SK-N-SH (cell line): ENCODE measurements around the gene SYNE3. TPM values are rescaled to one million over a fixed set of nuclear protein-coding genes. Genes with fewer than 3 reads are reported as not detected.

ENCODE experiments used
- CTCF ChIA-PET: fragments of 300-600, 350-600 bp; formaldehyde crosslinking; extraction: SDS; loops from one replicate; lab custom pipeline; 2021; lab: Yijun Ruan, JAX
- POLR2A ChIA-PET: fragments of 350-600 bp; sonication (Branson Sonifier 250); formaldehyde crosslinking; extraction: SDS; loops from one replicate; lab custom pipeline; 2020; ENCODE audit warnings: antibody characterized with exemption, inconsistent platforms; lab: Yijun Ruan, JAX
- DNase-seq: peaks from one replicate; pipeline ENCODE4 v3.0.0; 2012
- H2AFZ ChIP-seq: fragments of 200-600 bp; sonication (generic); 2 replicates; pipeline ENCODE4 v1.8.1; 2016; ENCODE audit warnings: antibody characterized with exemption, mild to moderate bottlenecking, low read depth
- H3F3A ChIP-seq: fragments of 200-600 bp; sonication (generic); replicated peaks from 2 replicates; pipeline ENCODE3; 2016; ENCODE audit warnings: antibody characterized with exemption, mild to moderate bottlenecking; ENCODE audit not compliant: insufficient read depth
- H3K27ac ChIP-seq, 2 experiments: fragments of 200-500 bp in 1 of 2; fragments of 200-600 bp in 1 of 2; sonication (Bioruptor generic) in 1 of 2; sonication (generic), shearing (Covaris generic) in 1 of 2; 2 replicates each; pipeline versions ENCODE4 v1.5.1 to v1.6.1; 2014 to 2016; ENCODE audit warnings: low read depth in 2 of 2, inconsistent platforms in 1 of 2, low read length in 1 of 2, mild to moderate bottlenecking in 1 of 2, mixed read lengths in 1 of 2
- H3K27me3 ChIP-seq: fragments of 200-600 bp; sonication (generic), shearing (Covaris generic); 2 replicates; pipeline ENCODE4 v1.6.1; 2016; ENCODE audit warnings: mixed run types; ENCODE audit not compliant: insufficient read depth
- H3K36me3 ChIP-seq, 2 experiments: fragments of 200-500 bp in 1 of 2; fragments of 200-600 bp in 1 of 2; sonication (Bioruptor generic) in 1 of 2; sonication (generic) in 1 of 2; replicated peaks in 1 of 2; 2 replicates each; pipeline versions ENCODE3 to v1.5.1; 2014 to 2016; ENCODE audit warnings: low read length in 1 of 2, mild to moderate bottlenecking in 1 of 2; ENCODE audit not compliant: insufficient read depth in 2 of 2, control insufficient read depth in 1 of 2
- H3K4me1 ChIP-seq, 2 experiments: fragments of 200-500 bp in 1 of 2; fragments of 200-600 bp in 1 of 2; sonication (Bioruptor generic) in 1 of 2; sonication (generic), shearing (Covaris generic) in 1 of 2; 2 replicates each; pipeline versions ENCODE4 v1.5.1 to v1.6.1; 2014 to 2016; ENCODE audit warnings: low read depth in 1 of 2, low read length in 1 of 2, mixed run types in 1 of 2; ENCODE audit not compliant: insufficient read depth in 2 of 2, control insufficient read depth in 1 of 2
- H3K4me2 ChIP-seq: fragments of 200-600 bp; sonication (generic), shearing (Covaris generic); 2 replicates; pipeline ENCODE4 v1.6.1; 2017; ENCODE audit warnings: mixed run types
- H3K4me3 ChIP-seq, 2 experiments: fragments of 200-500 bp in 1 of 2; fragments of 200-600 bp in 1 of 2; sonication (Bioruptor generic) in 1 of 2; sonication (generic), shearing (Covaris generic) in 1 of 2; 2 replicates each; pipeline versions ENCODE4 v1.5.1 to v1.8.1; 2014 to 2016; ENCODE audit warnings: low read depth in 2 of 2, inconsistent platforms in 1 of 2, low read length in 1 of 2, mild to moderate bottlenecking in 1 of 2, mixed read lengths in 1 of 2, moderate library complexity in 1 of 2
- H3K79me2 ChIP-seq: fragments of 200-600 bp; sonication (generic); 2 replicates; pipeline ENCODE4 v1.8.1; 2017; ENCODE audit warnings: mild to moderate bottlenecking; ENCODE audit not compliant: insufficient read depth
- H3K9ac ChIP-seq: fragments of 200-600 bp; sonication (generic); 2 replicates; pipeline ENCODE4 v1.6.1; 2017; ENCODE audit warnings: mixed run types
- H3K9me2 ChIP-seq: fragments of 200-600 bp; sonication (generic); 2 replicates; pipeline ENCODE4 v1.6.1; 2017; ENCODE audit warnings: mixed run types
- H3K9me3 ChIP-seq: fragments of 200-600 bp; sonication (generic); 2 replicates; pipeline ENCODE4 v1.6.1; 2017; ENCODE audit warnings: mixed run types, mild to moderate bottlenecking, moderate library complexity
- H4K20me1 ChIP-seq: fragments of 200-600 bp; sonication (generic); 2 replicates; pipeline ENCODE4 v1.6.1; 2017; ENCODE audit warnings: mild to moderate bottlenecking, mixed run types; ENCODE audit not compliant: insufficient read depth
- ELF1 ChIP-seq: IDR thresholded peaks from 2 replicates; pipeline ENCODE4 v1.4.0; 2012
- EZH2phosphoT487 ChIP-seq: fragments of 200-600 bp; sonication (generic); IDR thresholded peaks from 2 replicates; pipeline ENCODE4 v1.6.1; 2017; ENCODE audit warnings: low read depth, mixed run types, mild to moderate bottlenecking, antibody characterized with exemption, moderate library complexity, borderline replicate concordance
- FOXJ3 ChIP-seq: sonication (generic); formaldehyde crosslinking; IDR thresholded peaks from 2 replicates; pipeline ENCODE4 v1.5.1; 2020; ENCODE audit warnings: mild to moderate bottlenecking, missing genetic modification reagents
- JUND ChIP-seq: IDR thresholded peaks from 2 replicates; pipeline ENCODE4 v1.4.0; 2012
- SMC3 ChIP-seq: IDR thresholded peaks from 2 replicates; pipeline ENCODE4 v1.6.1; 2012; ENCODE audit warnings: low read depth, low read length, improper control_type of control experiment
- TAF1 ChIP-seq: IDR thresholded peaks from 2 replicates; pipeline ENCODE4 v1.6.1; 2012; ENCODE audit warnings: low read depth, mild to moderate bottlenecking, low read length, moderate library complexity, borderline replicate concordance
- TEAD4 ChIP-seq: IDR thresholded peaks from 2 replicates; pipeline ENCODE4 v1.4.0; 2012; ENCODE audit warnings: mild to moderate bottlenecking, borderline replicate concordance; ENCODE audit not compliant: insufficient read depth
- WGBS: methylation state at CpG from one replicate; pipeline ENCODE4 v1.1.6; 2017; ENCODE audit warnings: low lambda C conversion rate; 5-methylcytosine and 5-hydroxymethylcytosine counted together
- polyA plus RNA-seq, 3 experiments: library from polyadenylated mRNA; depleted of rRNA; stranded (reverse); fragments of >200 nt; gene quantifications; 2 replicates each; pipeline ENCODE4 v1.2.3, GENCODE V29; 2012
- TF ChIP-seq, protein P1 (sequence below): fragments of 200-600 bp; sonication (generic); IDR thresholded peaks from 2 replicates; pipeline ENCODE4 v1.6.1; 2017; ENCODE audit warnings: antibody characterized with exemption, mild to moderate bottlenecking, moderate library complexity
- TF ChIP-seq, protein P2 (sequence below): IDR thresholded peaks from 2 replicates; pipeline ENCODE4; 2012

The SYNE3 gene
- polyA plus RNA-seq, 1 of the 3 experiments (the other 2 are of a cell fraction) = 2.0 TPM

DNA sequence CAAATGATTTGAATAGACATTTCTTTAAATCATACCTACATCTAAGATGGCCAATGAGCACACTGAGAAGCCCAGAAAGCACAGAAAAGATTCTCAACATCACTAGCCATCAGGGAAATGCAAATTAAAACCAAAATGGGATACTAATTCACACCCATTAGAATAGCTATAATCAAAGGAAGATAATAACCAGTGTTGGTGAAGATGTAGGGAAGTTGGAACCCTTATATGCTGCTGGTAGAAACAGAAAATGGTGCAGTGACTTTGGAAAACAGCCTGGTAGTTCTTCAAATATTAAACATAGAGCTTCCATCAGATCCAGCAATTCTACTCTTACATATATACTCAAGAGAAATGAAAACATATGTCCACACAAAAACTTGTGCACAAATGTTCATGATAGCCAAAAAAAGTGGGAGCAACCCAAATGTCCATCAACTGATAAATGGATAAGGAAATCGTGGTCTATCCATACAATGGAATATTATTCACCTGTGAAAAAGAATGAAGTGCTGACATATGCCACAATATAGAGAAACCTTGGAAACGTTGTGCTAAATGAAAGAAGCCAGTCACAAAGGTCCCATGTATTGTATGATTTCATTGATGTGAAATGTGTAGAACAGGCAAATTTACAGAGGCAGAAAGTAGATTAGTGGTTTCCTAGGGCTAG lies 24.4 kb downstream of the SYNE3 start:
- H3K9ac ChIP-seq = no peak overlapping the region
- no peak overlapping the region for H3K4me3 ChIP-seq
- no peaks in the 10 kb centered on the region; the same call in 1 of the 2 replicates for H3K79me2 ChIP-seq
- H3K9me2 ChIP-seq = no peaks in the 10 kb centered on the region
- H3K27me3 ChIP-seq = no peaks in the 10 kb centered on the region
- H3K9me3 ChIP-seq = no peaks in the 10 kb centered on the region
- CTCF ChIA-PET = interaction anchor here (1.5 kb wide), 1 partner anchor 50 kb away, joined by 6 read pairs; no protein-coding TSS in a partner anchor
- H3K4me1 ChIP-seq = peaks cover 8 to 24% of the 10 kb centered on the region in 2 experiments; a peak in 1 of 4 replicates
- H3K4me2 ChIP-seq = no peak overlapping the region
- no peaks in the 10 kb centered on the region for H4K20me1 ChIP-seq
- no peak overlapping the region for H3K27ac ChIP-seq
- WGBS = 44% methylated on average over 2 of the region's 2 CpGs
- H3K36me3 ChIP-seq = no peaks in the 10 kb centered on the region
- DNase-seq = no peak
- POLR2A ChIA-PET = interaction anchor here (0.7 kb wide), 1 partner anchor 28 kb away, joined by 3 read pairs; no protein-coding TSS in a partner anchor
- peaks cover 11% of the 10 kb centered on the region for H3F3A ChIP-seq
- no peak overlapping the region for H2AFZ ChIP-seq
- no peak for TF ChIP-seq EZH2phosphoT487
- TF ChIP-seq FOXJ3 (CRISPR knock-in tag) = no peak
- TF ChIP-seq, protein P1, sequence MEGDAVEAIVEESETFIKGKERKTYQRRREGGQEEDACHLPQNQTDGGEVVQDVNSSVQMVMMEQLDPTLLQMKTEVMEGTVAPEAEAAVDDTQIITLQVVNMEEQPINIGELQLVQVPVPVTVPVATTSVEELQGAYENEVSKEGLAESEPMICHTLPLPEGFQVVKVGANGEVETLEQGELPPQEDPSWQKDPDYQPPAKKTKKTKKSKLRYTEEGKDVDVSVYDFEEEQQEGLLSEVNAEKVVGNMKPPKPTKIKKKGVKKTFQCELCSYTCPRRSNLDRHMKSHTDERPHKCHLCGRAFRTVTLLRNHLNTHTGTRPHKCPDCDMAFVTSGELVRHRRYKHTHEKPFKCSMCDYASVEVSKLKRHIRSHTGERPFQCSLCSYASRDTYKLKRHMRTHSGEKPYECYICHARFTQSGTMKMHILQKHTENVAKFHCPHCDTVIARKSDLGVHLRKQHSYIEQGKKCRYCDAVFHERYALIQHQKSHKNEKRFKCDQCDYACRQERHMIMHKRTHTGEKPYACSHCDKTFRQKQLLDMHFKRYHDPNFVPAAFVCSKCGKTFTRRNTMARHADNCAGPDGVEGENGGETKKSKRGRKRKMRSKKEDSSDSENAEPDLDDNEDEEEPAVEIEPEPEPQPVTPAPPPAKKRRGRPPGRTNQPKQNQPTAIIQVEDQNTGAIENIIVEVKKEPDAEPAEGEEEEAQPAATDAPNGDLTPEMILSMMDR = no peak
- no peak for TF ChIP-seq ELF1
- TF ChIP-seq, protein P2, sequence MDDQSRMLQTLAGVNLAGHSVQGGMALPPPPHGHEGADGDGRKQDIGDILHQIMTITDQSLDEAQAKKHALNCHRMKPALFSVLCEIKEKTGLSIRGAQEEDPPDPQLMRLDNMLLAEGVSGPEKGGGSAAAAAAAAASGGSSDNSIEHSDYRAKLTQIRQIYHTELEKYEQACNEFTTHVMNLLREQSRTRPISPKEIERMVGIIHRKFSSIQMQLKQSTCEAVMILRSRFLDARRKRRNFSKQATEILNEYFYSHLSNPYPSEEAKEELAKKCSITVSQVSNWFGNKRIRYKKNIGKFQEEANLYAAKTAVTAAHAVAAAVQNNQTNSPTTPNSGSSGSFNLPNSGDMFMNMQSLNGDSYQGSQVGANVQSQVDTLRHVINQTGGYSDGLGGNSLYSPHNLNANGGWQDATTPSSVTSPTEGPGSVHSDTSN = no peak
- no peak for TF ChIP-seq TAF1
- TF ChIP-seq JUND = no peak
- TF ChIP-seq TEAD4 = no peak

- no peak for TF ChIP-seq SMC3
- H3K36me3 ChIP-seq = no peaks in the 10 kb centered on the region
- WGBS = 89% methylated on average over 10 of the region's 10 CpGs
- no peaks in the 10 kb centered on the region for H3K27me3 ChIP-seq
- H3K9me2 ChIP-seq = no peaks in the 10 kb centered on the region
- no peak overlapping the region for H2AFZ ChIP-seq
- no peak overlapping the region for H3K27ac ChIP-seq
- H4K20me1 ChIP-seq = no peaks in the 10 kb centered on the region
- POLR2A ChIA-PET = interaction anchor here (0.9 kb wide), 1 partner anchor 9 kb away, joined by 4 read pairs; no protein-coding TSS in a partner anchor
- H3K79me2 ChIP-seq = no peaks in the 10 kb centered on the region; the same call in 1 of the 2 replicates
- H3K4me1 ChIP-seq = peaks cover 0 to 15% of the 10 kb centered on the region in 2 experiments; a peak in 1 of 4 replicates
- no peak for DNase-seq
- H3K4me3 ChIP-seq = no peak overlapping the region
- no peak overlapping the region for H3K4me2 ChIP-seq
- no peaks in the 10 kb centered on the region for H3F3A ChIP-seq
- H3K9me3 ChIP-seq = no peaks in the 10 kb centered on the region
- H3K9ac ChIP-seq = no peak overlapping the region
- CTCF ChIA-PET = interaction anchor here (0.9 to 1.8 kb wide), 5 partner anchors 25 to 283 kb away, joined by 3 to 6 read pairs (median 4); partner anchors contain the start of gene SYNE3
These were observed 25.6 kb downstream of the SYNE3 start for GRCh38 chr14:95490727-95491451.
